Lung (tissue), 12 donors: ENCODE measurements around the gene SDK1. TPM values are rescaled to one million over a fixed set of nuclear protein-coding genes. Genes with fewer than 3 reads are reported as not detected.

Experiments
- ATAC-seq: fragments of 200-7000 bp; cut with Tn5 transposase; one replicate; pipeline ENCODE4 v1.9.1; 2020; ENCODE audit warnings: moderate number of reproducible peaks; ENCODE audit not compliant: insufficient read depth, low FRiP score
- DNase-seq, 3 donors: peaks; one replicate each; pipeline ENCODE4 v3.0.0-alpha.2; 2013 to 2017
- H3K27ac ChIP-seq, 2 donors: one replicate each; pipeline ENCODE4 v1.5.1; 2013; ENCODE audit warnings: mild to moderate bottlenecking in 2 of 2, moderate library complexity in 2 of 2, control low read depth in 1 of 2, inconsistent platforms in 1 of 2, low read depth in 1 of 2, low read length in 1 of 2
- H3K27me3 ChIP-seq, 3 donors: one replicate each; pipeline ENCODE4 v1.5.1; 2013; ENCODE audit warnings: low read length in 2 of 3; ENCODE audit not compliant: control insufficient read depth in 3 of 3, insufficient read depth in 3 of 3
- H3K36me3 ChIP-seq, 4 donors: one replicate each; pipeline ENCODE4 v1.5.1; 2013; ENCODE audit warnings: low read length in 4 of 4, mild to moderate bottlenecking in 1 of 4, moderate library complexity in 1 of 4; ENCODE audit not compliant: control insufficient read depth in 4 of 4, insufficient read depth in 4 of 4
- H3K4me1 ChIP-seq, 5 donors: one replicate each; pipeline ENCODE4 v1.5.1; 2013; ENCODE audit warnings: low read length in 5 of 5, mild to moderate bottlenecking in 2 of 5, moderate library complexity in 1 of 5; ENCODE audit not compliant: control insufficient read depth in 5 of 5, insufficient read depth in 5 of 5
- H3K4me3 ChIP-seq: one replicate; pipeline ENCODE4 v1.5.1; 2013; ENCODE audit warnings: mild to moderate bottlenecking, control low read depth, moderate library complexity
- H3K9ac ChIP-seq, 2 donors: one replicate each; pipeline ENCODE4 v1.5.1; 2013; ENCODE audit warnings: low read length in 2 of 2, control low read depth in 1 of 2; ENCODE audit not compliant: insufficient read depth in 1 of 2
- H3K9me3 ChIP-seq, 4 donors: one replicate each; pipeline ENCODE4 v1.5.1; 2013; ENCODE audit warnings: low read length in 3 of 4, mild to moderate bottlenecking in 1 of 4, moderate library complexity in 1 of 4; ENCODE audit not compliant: control insufficient read depth in 4 of 4, insufficient read depth in 3 of 4
- CTCF ChIP-seq: IDR thresholded peaks from 2 replicates; pipeline ENCODE4 v1.5.1; 2012; ENCODE audit warnings: mild to moderate bottlenecking; ENCODE audit errors: control extremely low read depth, extremely low read depth
- WGBS, 2 donors: extraction: QIAGEN DNeasy Blood & Tissue Kit; methylation state at CpG; one replicate each; pipeline ENCODE4 v1.1.7; 2013; 5-methylcytosine and 5-hydroxymethylcytosine counted together
- polyA plus RNA-seq, 2 donors: library from polyadenylated mRNA; stranded (reverse); fragments of 200-250 nt; gene quantifications; one replicate each; pipeline ENCODE4 v1.2.1, GENCODE V29; 2013
- total RNA-seq, 2 donors: library from RNA; depleted of rRNA in 1 of 2; stranded (reverse); fragments of >200 nt in 1 of 2; gene quantifications; one replicate each; pipeline ENCODE4 v1.2.1, GENCODE V29; 2014 to 2021
- donor health status: control.
- donor health status: control.
- donor health status: Bipolar disorder and iron deficiency.
- donor health status: healthy.
- donor health status: DM: yes; HTN: yes; CAD: no.

The SDK1 gene
- total and polyA plus RNA-seq, 4 donors, result 3.7 to 30.1 (median 12.7) TPM

- TF ChIP-seq CTCF, result no peak
- DNase-seq, result no peak
- Histone ChIP-seq H3K27me3 (no peaks in the 10 kb centered on the region), H3K27ac (no peak overlapping the region), H3K4me3 (no peak overlapping the region), H3K9ac (no peak overlapping the region), H3K4me1 (no peaks in the 10 kb centered on the region), H3K36me3 (peaks cover 0 to 13% (median 2%) of the 10 kb centered on the region in 4 donors), H3K9me3 (peaks cover 0 to 11% (median 2%) of the 10 kb centered on the region in 4 donors)
- no peak for ATAC-seq
- WGBS, 2 donors, result 79 to 89% methylated on average over 10 of the region's 10 CpGs
Measured at GRCh38 chr7:4240042-4240441, 939.0 kb downstream of the SDK1 start.

GRCh38 chr7:4240520-4241303 is 939.7 kb downstream of the SDK1 start:
- no peak for TF ChIP-seq CTCF
- Histone ChIP-seq H3K36me3 (peaks cover 0 to 15% (median 2%) of the 10 kb centered on the region in 4 donors), H3K27ac (no peak overlapping the region), H3K4me3 (no peak overlapping the region), H3K27me3 (no peaks in the 10 kb centered on the region), H3K4me1 (no peaks in the 10 kb centered on the region), H3K9ac (no peak overlapping the region), H3K9me3 (peaks cover 0 to 11% (median 2%) of the 10 kb centered on the region in 4 donors)
- DNase-seq (peak in 1 of 3 donors; percentile 8), ATAC-seq (no peak)
- 63 to 64% methylated on average over 19 of the region's 19 CpGs for WGBS, 2 donors

- H3K36me3 ChIP-seq, result peaks cover 0 to 15% (median 2%) of the 10 kb centered on the region in 4 donors
- DNase-seq (no peak), ATAC-seq (no peak)
- H3K4me3 ChIP-seq, result no peak overlapping the region
- H3K27me3 ChIP-seq, result no peaks in the 10 kb centered on the region
- H3K9ac ChIP-seq, result no peak overlapping the region
- no peaks in the 10 kb centered on the region for H3K4me1 ChIP-seq
- 79 to 82% methylated on average over 6 of the region's 6 CpGs for WGBS, 2 donors
- H3K9me3 ChIP-seq, result peaks cover 0 to 11% (median 2%) of the 10 kb centered on the region in 4 donors
- TF ChIP-seq CTCF, result no peak
- H3K27ac ChIP-seq, result no peak overlapping the region
Measured at GRCh38 chr7:4241304-4241612, 940.2 kb downstream of the SDK1 start.
